IMR-90 (cell line): ENCODE measurements around the gene CYFIP1. TPM values are rescaled to one million over a fixed set of nuclear protein-coding genes. Genes with fewer than 3 reads are reported as not detected.

Source experiments
- ATAC-seq: fragments of 200-7000 bp; cut with Tn5 transposase; 2 replicates; pipeline ENCODE4 v1.9.1; 2020; ENCODE audit warnings: low read depth, mild to moderate bottlenecking, moderate library complexity
- BruUV-seq: library from RNA; stranded (reverse); fragments of 400-500 nt; replicated peaks from 2 replicates; lab custom pipeline; 2021; lab: Mats Ljungman, UMichigan
- CTCF ChIA-PET: fragments of 300-600 bp; formaldehyde crosslinking; extraction: SDS; loops from one replicate; lab custom pipeline; 2021; ENCODE audit warnings: antibody characterized with exemption; lab: Yijun Ruan, JAX
- POLR2A ChIA-PET: fragments of 300-600 bp; sonication (Branson Sonifier 250); formaldehyde crosslinking; loops from one replicate; lab custom pipeline; 2022; ENCODE audit warnings: antibody characterized with exemption; ENCODE audit not compliant: unreplicated experiment; lab: Charles Lee
- DNase-seq: peaks from one replicate; pipeline ENCODE4 v3.0.0; 2013
- H2AFZ ChIP-seq: replicated peaks from 2 replicates; pipeline ENCODE3; 2013; ENCODE audit warnings: low read length, mild to moderate bottlenecking; ENCODE audit not compliant: poor library complexity
- H2AK5ac ChIP-seq: 2 replicates; pipeline ENCODE4 v1.6.1; 2013; ENCODE audit warnings: low read depth, low read length, inconsistent platforms
- H2AK9ac ChIP-seq: replicated peaks from 2 replicates; pipeline ENCODE3; 2013; ENCODE audit warnings: mild to moderate bottlenecking, low read depth, low read length, moderate library complexity; ENCODE audit not compliant: poor library complexity
- H2BK120ac ChIP-seq: 2 replicates; pipeline ENCODE4 v1.6.1; 2013; ENCODE audit warnings: low read depth, low read length, inconsistent platforms
- H2BK15ac ChIP-seq: 3 replicates; pipeline ENCODE4 v1.6.1; 2013; ENCODE audit warnings: low read depth, low read length, inconsistent platforms
- H2BK20ac ChIP-seq: 2 replicates; pipeline ENCODE4 v1.6.1; 2013; ENCODE audit warnings: low read depth, mild to moderate bottlenecking, inconsistent platforms, low read length, moderate library complexity
- H2BK5ac ChIP-seq: 2 replicates; pipeline ENCODE4 v1.6.1; 2013; ENCODE audit warnings: mild to moderate bottlenecking, low read depth, low read length, inconsistent platforms; ENCODE audit not compliant: poor library complexity, severe bottlenecking
- H3K14ac ChIP-seq: replicated peaks from 2 replicates; pipeline ENCODE4 v1.6.1; 2013; ENCODE audit warnings: low read depth, low read length, inconsistent platforms
- H3K18ac ChIP-seq: 2 replicates; pipeline ENCODE4 v1.6.1; 2013; ENCODE audit warnings: low read depth, low read length, control low read depth
- H3K23ac ChIP-seq: 2 replicates; pipeline ENCODE4 v1.6.1; 2013; ENCODE audit warnings: low read depth, low read length, inconsistent platforms
- H3K27ac ChIP-seq: 2 replicates; pipeline ENCODE4 v1.5.1; 2013; ENCODE audit warnings: mild to moderate bottlenecking, control low read depth, low read length; ENCODE audit not compliant: insufficient read depth
- H3K27me3 ChIP-seq: 2 replicates; pipeline ENCODE4 v1.6.1; 2013; ENCODE audit warnings: low read length; ENCODE audit not compliant: control insufficient read depth, insufficient read depth
- H3K36me3 ChIP-seq: 2 replicates; pipeline ENCODE4 v1.6.1; 2013; ENCODE audit warnings: low read length, mixed read lengths; ENCODE audit not compliant: control insufficient read depth, insufficient read depth
- H3K4ac ChIP-seq: 2 replicates; pipeline ENCODE4 v1.6.1; 2013; ENCODE audit warnings: low read depth, low read length, inconsistent platforms
- H3K4me1 ChIP-seq: 2 replicates; pipeline ENCODE4 v1.6.1; 2013; ENCODE audit warnings: low read length, mixed read lengths; ENCODE audit not compliant: control insufficient read depth, insufficient read depth
- H3K4me2 ChIP-seq: 2 replicates; pipeline ENCODE4 v1.6.1; 2013; ENCODE audit warnings: low read depth, mild to moderate bottlenecking, control low read depth, low read length, moderate library complexity
- H3K4me3 ChIP-seq: 2 replicates; pipeline ENCODE4 v1.5.1; 2013; ENCODE audit warnings: low read depth, mild to moderate bottlenecking, control low read depth, low read length, moderate library complexity; ENCODE audit not compliant: insufficient read depth
- H3K56ac ChIP-seq: 2 replicates; pipeline ENCODE4 v1.6.1; 2013; ENCODE audit warnings: low read length, inconsistent platforms; ENCODE audit not compliant: insufficient read depth; ENCODE audit errors: extremely low read depth
- H3K79me1 ChIP-seq, 2 experiments: 2 replicates each; pipeline ENCODE4 v1.6.1; 2013; ENCODE audit warnings: low read length in 2 of 2, inconsistent platforms in 1 of 2, low read depth in 1 of 2
- H3K9ac ChIP-seq: 2 replicates; pipeline ENCODE4 v1.6.1; 2013; ENCODE audit warnings: low read depth, low read length, control low read depth
- H3K9me1 ChIP-seq: 2 replicates; pipeline ENCODE4 v1.6.1; 2013; ENCODE audit warnings: low read length, inconsistent platforms; ENCODE audit not compliant: insufficient read depth
- H3K9me3 ChIP-seq: 2 replicates; pipeline ENCODE4 v1.6.1; 2013; ENCODE audit warnings: low read length; ENCODE audit not compliant: control insufficient read depth, insufficient read depth
- H4K20me1 ChIP-seq: 2 replicates; pipeline ENCODE4 v1.6.1; 2013; ENCODE audit warnings: low read length, inconsistent platforms; ENCODE audit not compliant: insufficient read depth
- H4K5ac ChIP-seq: 2 replicates; pipeline ENCODE4 v1.6.1; 2013; ENCODE audit warnings: mild to moderate bottlenecking, low read depth, low read length, control low read depth
- H4K8ac ChIP-seq, 2 experiments: 2 replicates each; pipeline ENCODE4 v1.6.1; 2013; ENCODE audit warnings: low read depth in 2 of 2, low read length in 2 of 2, control low read depth in 1 of 2, inconsistent platforms in 1 of 2
- H4K91ac ChIP-seq: 2 replicates; pipeline ENCODE4 v1.6.1; 2013; ENCODE audit warnings: low read depth, low read length, inconsistent platforms; ENCODE audit not compliant: insufficient read depth
- NFE2L2 ChIP-seq: fragments of 150-350 bp; IDR thresholded peaks from 2 replicates; pipeline ENCODE4 v1.6.1; 2016; ENCODE audit warnings: low read depth, mild to moderate bottlenecking, low read length
- WGBS, 2 experiments: methylation state at CpG; one replicate each; pipeline versions ENCODE4 v1.1.5 to v1.1.7; 2013; ENCODE audit warnings: missing lambda C conversion rate in 2 of 2; ENCODE audit not compliant: insufficient read length in 1 of 2; ENCODE audit errors: extremely low coverage in 2 of 2; 5-methylcytosine and 5-hydroxymethylcytosine counted together
- dilution Hi-C: fragments of 300-500 bp; cut with HindIII; formaldehyde crosslinking; loops from one replicate; pipeline ENCODE4 v1.14.3; 2018; ENCODE audit warnings: low sequenced_read_pairs; ENCODE audit not compliant: unreplicated experiment
- in situ Hi-C: fragments of 300-500 bp; cut with MboI; formaldehyde crosslinking; loops from 3 replicates; pipeline ENCODE4 v1.14.3; 2019; ENCODE audit warnings: low sequenced_read_pairs, inconsistent platforms, mixed read lengths
- intact Hi-C: fragments of 100-400 bp; cut with micrococcal nuclease; formaldehyde crosslinking; loops from 2 replicates; pipeline ENCODE4 v1.10.0; 2022
- polyA plus RNA-seq, 3 experiments: library from polyadenylated mRNA; depleted of rRNA; stranded (reverse); fragments of >200 nt; gene quantifications; 2 replicates each; pipeline ENCODE4 v1.2.3, GENCODE V29; 2012; ENCODE audit warnings: low replicate concordance in 1 of 3
- total RNA-seq: library from RNA; depleted of rRNA; stranded (reverse); fragments of >200 nt; gene quantifications from 2 replicates; pipeline ENCODE4 v1.2.3, GENCODE V29; 2012

CYFIP1 gene
- total and polyA plus RNA-seq, 2 of the 4 experiments (the other 2 are of a cell fraction) = 58.4 to 163 TPM

DNA sequence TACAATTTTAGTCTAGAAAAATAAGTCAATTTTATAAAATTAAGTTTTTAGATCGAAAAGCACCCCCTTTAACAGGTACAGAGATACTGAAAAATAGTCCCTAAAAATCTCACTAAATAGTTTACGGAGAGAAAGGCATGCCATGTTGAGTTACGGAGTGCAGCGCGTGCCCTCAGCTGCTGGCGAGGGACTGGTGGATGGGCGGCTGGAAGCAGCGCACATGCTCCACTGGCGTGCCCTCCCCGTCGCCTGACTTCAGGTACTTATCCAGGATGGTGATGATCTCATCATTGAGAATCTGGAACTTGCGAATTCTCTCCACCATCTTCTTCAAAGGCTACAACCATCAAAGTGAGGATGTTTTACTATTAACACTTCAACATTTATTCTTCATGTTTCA is 110.3 kb downstream of the CYFIP1 start:
- in situ Hi-C loops = no loop called here
- Histone ChIP-seq H2AFZ (no peak overlapping the region), H2AK5ac (no peak overlapping the region), H2BK120ac (no peak overlapping the region), H3K14ac (no peak overlapping the region), H2BK15ac (no peak overlapping the region), H4K5ac (no peak overlapping the region), H3K4me3 (no peak overlapping the region), H2BK5ac (no peak overlapping the region), H3K9me3 (no peaks in the 10 kb centered on the region), H3K9ac (no peak overlapping the region), H3K36me3 (peaks cover 58% of the 10 kb centered on the region), H3K56ac (no peak overlapping the region), H3K79me1 (peaks cover 6 to 34% of the 10 kb centered on the region in 2 experiments), H4K8ac (no peak overlapping the region), H3K23ac (no peak overlapping the region), H2AK9ac (no peak overlapping the region), H4K20me1 (peaks cover 5% of the 10 kb centered on the region; the same call in 1 of the 2 replicates), H4K91ac (no peak overlapping the region), H3K4me1 (peaks cover 8% of the 10 kb centered on the region), H3K4ac (no peak overlapping the region), H3K9me1 (peaks cover 12% of the 10 kb centered on the region), H2BK20ac (no peak overlapping the region), H3K27me3 (no peaks in the 10 kb centered on the region), H3K4me2 (no peak overlapping the region), H3K27ac (no peak overlapping the region), H3K18ac (no peak overlapping the region)
- TF ChIP-seq NFE2L2 = no peak
- ATAC-seq (no peak), DNase-seq (no peak)
- no TSS peak for BruUV-seq
- CTCF ChIA-PET = no interaction called here
- 96% methylated on average over 4 of the region's 12 CpGs; no CpG with 5 or more reads in 1 of the 2 experiments for WGBS, 2 experiments
- POLR2A ChIA-PET = no interaction called here
- dilution Hi-C loops = no loop called here
- intact Hi-C loops = no loop called here
